DND-41 (cell line): ENCODE data around the gene CPLX1.

Experiments used
- ATAC-seq: fragments of 200-7000 bp; cut with Tn5 transposase; 3 replicates; pipeline ENCODE4 v1.9.1; 2021; ENCODE audit warnings: low read depth; ENCODE audit not compliant: insufficient read depth
- DNase-seq: peaks from one replicate; pipeline ENCODE4 v3.0.0-alpha.2; 2020
- H2AFZ ChIP-seq: 2 replicates; pipeline ENCODE4 v1.6.0; 2012; ENCODE audit warnings: low read depth, low read length
- H3K27ac ChIP-seq: 2 replicates; pipeline ENCODE4 v1.5.1; 2012; ENCODE audit warnings: low read length, inconsistent platforms
- H3K27me3 ChIP-seq: fragments of 200-600 bp; sonication (generic); 2 replicates; pipeline ENCODE4 v1.6.0; 2012; ENCODE audit warnings: low read length, mild to moderate bottlenecking, inconsistent platforms; ENCODE audit not compliant: insufficient read depth, poor library complexity
- H3K36me3 ChIP-seq: 2 replicates; pipeline ENCODE4 v1.5.1; 2012; ENCODE audit warnings: low read length, inconsistent platforms; ENCODE audit not compliant: insufficient read depth
- H3K4me1 ChIP-seq: 2 replicates; pipeline ENCODE4 v1.5.1; 2012; ENCODE audit warnings: mild to moderate bottlenecking, low read length; ENCODE audit not compliant: insufficient read depth
- H3K4me2 ChIP-seq: 2 replicates; pipeline ENCODE4 v1.6.0; 2012; ENCODE audit warnings: mild to moderate bottlenecking, moderate library complexity, low read length, inconsistent platforms; ENCODE audit not compliant: insufficient read depth
- H3K4me3 ChIP-seq, 2 experiments: fragments of 200-600 bp in 1 of 2; shearing (Covaris generic) in 1 of 2; 2 replicates each; pipeline ENCODE4 v1.5.1; 2012 to 2016; ENCODE audit warnings: inconsistent platforms in 2 of 2, low read length in 2 of 2, mild to moderate bottlenecking in 2 of 2, low read depth in 1 of 2, moderate library complexity in 1 of 2
- H3K79me2 ChIP-seq: 2 replicates; pipeline ENCODE4 v1.6.0; 2012; ENCODE audit warnings: low read length, inconsistent platforms; ENCODE audit not compliant: insufficient read depth
- H3K9ac ChIP-seq: 2 replicates; pipeline ENCODE4 v1.6.0; 2012; ENCODE audit warnings: low read depth, mild to moderate bottlenecking, inconsistent platforms, low read length, moderate library complexity
- H3K9me3 ChIP-seq: 2 replicates; pipeline ENCODE4 v1.5.1; 2012; ENCODE audit warnings: low read length, moderate library complexity, mild to moderate bottlenecking, inconsistent platforms; ENCODE audit not compliant: insufficient read depth, severe bottlenecking
- H4K20me1 ChIP-seq: 2 replicates; pipeline ENCODE4 v1.6.0; 2012; ENCODE audit warnings: low read length; ENCODE audit not compliant: insufficient read depth
- EZH2 ChIP-seq: IDR thresholded peaks from 3 replicates; pipeline ENCODE4 v1.6.1; 2012; ENCODE audit warnings: borderline replicate concordance, low read depth, mild to moderate bottlenecking, moderate library complexity, low read length, inconsistent platforms; ENCODE audit not compliant: severe bottlenecking
- TF ChIP-seq, protein P1 (sequence below): IDR thresholded peaks from 2 replicates; pipeline ENCODE4 v1.5.1; 2012; ENCODE audit warnings: borderline replicate concordance, low read length, moderate library complexity, mild to moderate bottlenecking; ENCODE audit not compliant: poor library complexity, severe bottlenecking; ENCODE audit errors: extremely low read depth

Gene CPLX1

DNA sequence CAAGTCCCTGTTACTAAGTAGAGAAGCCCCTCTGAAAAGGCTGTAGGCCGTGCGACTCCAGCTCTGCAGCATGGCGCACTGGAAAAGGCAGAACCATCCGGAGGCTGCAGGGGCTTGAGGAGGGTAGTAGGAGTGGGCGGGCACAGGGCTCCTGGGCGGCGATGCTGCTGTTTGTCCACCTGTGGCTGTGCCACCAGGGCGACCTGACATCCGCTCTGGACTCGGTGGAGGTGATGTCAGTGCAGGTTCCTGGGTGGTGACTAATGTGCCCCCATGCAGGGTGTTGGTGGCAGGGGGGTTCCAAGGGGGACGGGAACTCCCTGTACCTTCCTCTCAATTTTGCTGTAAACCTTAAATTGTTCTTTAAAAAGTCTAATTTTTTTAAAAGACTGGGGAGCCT is 62.0 kb downstream of the CPLX1 start:
- TF ChIP-seq EZH2, result no peak
- TF ChIP-seq, protein P1, sequence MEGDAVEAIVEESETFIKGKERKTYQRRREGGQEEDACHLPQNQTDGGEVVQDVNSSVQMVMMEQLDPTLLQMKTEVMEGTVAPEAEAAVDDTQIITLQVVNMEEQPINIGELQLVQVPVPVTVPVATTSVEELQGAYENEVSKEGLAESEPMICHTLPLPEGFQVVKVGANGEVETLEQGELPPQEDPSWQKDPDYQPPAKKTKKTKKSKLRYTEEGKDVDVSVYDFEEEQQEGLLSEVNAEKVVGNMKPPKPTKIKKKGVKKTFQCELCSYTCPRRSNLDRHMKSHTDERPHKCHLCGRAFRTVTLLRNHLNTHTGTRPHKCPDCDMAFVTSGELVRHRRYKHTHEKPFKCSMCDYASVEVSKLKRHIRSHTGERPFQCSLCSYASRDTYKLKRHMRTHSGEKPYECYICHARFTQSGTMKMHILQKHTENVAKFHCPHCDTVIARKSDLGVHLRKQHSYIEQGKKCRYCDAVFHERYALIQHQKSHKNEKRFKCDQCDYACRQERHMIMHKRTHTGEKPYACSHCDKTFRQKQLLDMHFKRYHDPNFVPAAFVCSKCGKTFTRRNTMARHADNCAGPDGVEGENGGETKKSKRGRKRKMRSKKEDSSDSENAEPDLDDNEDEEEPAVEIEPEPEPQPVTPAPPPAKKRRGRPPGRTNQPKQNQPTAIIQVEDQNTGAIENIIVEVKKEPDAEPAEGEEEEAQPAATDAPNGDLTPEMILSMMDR, result no peak
- Histone ChIP-seq H3K9me3 (no peaks in the 10 kb centered on the region), H3K4me1 (no peaks in the 10 kb centered on the region), H2AFZ (no peak overlapping the region), H3K9ac (no peak overlapping the region), H3K27ac (no peak overlapping the region), H3K79me2 (peaks cover 35% of the 10 kb centered on the region), H4K20me1 (peaks cover 64% of the 10 kb centered on the region), H3K27me3 (no peaks in the 10 kb centered on the region), H3K4me2 (no peak overlapping the region), H3K36me3 (peaks cover 86% of the 10 kb centered on the region), H3K4me3 (no peak overlapping the region)
- DNase-seq (no peak), ATAC-seq (0 out of 3 replicates have a peak, but pooled peaks have one; percentile 8)

DNA sequence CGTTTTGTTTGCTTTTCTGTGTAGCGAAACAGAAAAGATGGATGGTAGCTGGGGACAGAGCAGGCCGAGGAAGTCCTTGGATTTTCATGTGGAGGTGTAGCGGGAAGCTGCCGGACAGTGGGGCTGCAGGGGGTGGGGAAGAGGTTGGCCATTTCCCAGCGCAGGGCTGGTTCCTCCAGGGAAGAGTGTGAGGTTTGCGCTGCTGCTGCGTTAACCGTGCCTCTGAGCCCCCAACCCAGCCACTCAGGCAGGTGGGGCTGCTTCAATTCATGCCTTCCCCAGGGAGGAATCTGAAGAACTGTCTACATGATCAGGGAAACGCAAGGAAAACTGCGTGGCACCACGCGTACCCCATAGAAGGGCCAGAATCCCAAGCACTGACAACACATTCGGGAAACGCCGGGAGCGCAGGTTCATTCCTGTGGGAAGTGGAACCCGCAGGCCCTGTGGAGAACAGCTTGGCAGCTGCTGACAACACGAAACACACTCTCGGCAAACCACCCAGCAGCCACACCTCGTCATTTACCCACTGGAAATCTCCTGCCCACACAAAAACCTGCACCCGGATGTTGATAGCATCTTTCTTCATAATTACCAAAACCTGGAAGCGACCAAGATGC is 62.6 kb downstream of the CPLX1 start:
- no peak overlapping the region for H3K4me3 ChIP-seq
- TF ChIP-seq EZH2, result no peak
- TF ChIP-seq, protein P1, result no peak
- H3K9ac ChIP-seq, result no peak overlapping the region
- H3K4me1 ChIP-seq, result no peaks in the 10 kb centered on the region
- peaks cover 30% of the 10 kb centered on the region for H3K79me2 ChIP-seq
- ATAC-seq (no peak), DNase-seq (no peak)
- no peaks in the 10 kb centered on the region for H3K9me3 ChIP-seq
- H4K20me1 ChIP-seq, result peaks cover 61% of the 10 kb centered on the region
- H3K27me3 ChIP-seq, result no peaks in the 10 kb centered on the region
- no peak overlapping the region for H3K4me2 ChIP-seq
- H2AFZ ChIP-seq, result no peak overlapping the region
- no peak overlapping the region for H3K27ac ChIP-seq
- peaks cover 81% of the 10 kb centered on the region for H3K36me3 ChIP-seq

DNA sequence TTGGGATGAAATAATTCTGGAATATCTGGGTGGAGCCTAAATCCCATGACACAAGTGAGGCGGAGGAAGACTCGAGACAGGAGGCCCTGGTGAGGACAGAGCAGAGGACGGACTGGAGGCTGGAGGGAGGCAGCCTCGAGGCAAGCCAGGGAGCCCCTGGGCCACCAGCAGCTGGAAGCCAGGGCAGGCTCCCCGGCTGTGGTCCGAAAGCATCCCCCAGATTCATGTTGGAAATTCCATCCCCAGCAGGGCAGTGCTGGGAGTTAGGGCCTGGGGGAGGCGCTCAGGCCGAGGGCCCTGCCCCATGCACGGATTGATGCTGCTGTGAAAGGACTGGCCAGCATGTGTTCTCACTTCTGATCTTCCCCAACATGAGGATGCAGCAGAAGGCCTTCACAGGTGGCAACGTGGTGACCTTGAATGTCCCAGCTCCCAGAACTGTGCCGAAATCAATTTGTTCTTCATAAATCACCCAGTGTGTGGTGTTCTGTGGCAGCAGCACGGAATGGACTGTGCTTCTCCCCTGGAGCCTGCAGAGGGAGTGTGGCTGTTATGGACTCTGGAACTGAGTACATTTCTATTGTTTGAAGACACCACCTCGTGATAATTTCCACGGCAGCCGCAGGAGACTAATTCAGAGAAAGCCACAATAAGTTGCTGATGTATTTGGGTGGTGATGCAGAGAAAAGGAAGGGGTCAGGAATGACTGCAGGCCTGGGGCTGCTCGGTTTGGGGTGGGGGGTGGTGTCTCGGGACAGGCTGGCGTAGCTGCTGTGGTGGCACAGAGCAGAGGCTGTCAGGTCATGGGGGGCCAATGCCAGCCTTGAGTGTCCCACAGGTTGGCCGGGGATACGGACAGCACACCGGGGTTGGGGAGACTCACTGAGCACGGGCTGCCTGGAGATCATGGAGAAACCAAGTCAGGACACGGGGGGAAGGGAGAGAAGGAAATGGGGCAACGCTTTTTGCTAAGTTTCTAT is 63.4 kb downstream of the CPLX1 start:
- Histone ChIP-seq H3K4me3 (no peak overlapping the region), H3K9ac (no peak overlapping the region), H3K36me3 (peaks cover 76% of the 10 kb centered on the region), H3K27me3 (no peaks in the 10 kb centered on the region), H3K9me3 (no peaks in the 10 kb centered on the region), H4K20me1 (peaks cover 54% of the 10 kb centered on the region), H3K4me1 (no peaks in the 10 kb centered on the region), H2AFZ (no peak overlapping the region), H3K27ac (no peak overlapping the region), H3K4me2 (no peak overlapping the region), H3K79me2 (peaks cover 22% of the 10 kb centered on the region)
- TF ChIP-seq, protein P1, result peak; percentile 48
- no peak for TF ChIP-seq EZH2
- DNase-seq (no peak), ATAC-seq (peak; percentile 30; the same call in 2 of the 3 replicates)
